GM21515 (cell line): Measurements from ENCODE around the gene MTCL1.

Source experiments
- ATAC-seq: cut with Tn5 transposase; IDR thresholded peaks from one replicate; pipeline ENCODE4 v1.9.1; 2021; ENCODE audit not compliant: unreplicated experiment

The MTCL1 gene

DNA sequence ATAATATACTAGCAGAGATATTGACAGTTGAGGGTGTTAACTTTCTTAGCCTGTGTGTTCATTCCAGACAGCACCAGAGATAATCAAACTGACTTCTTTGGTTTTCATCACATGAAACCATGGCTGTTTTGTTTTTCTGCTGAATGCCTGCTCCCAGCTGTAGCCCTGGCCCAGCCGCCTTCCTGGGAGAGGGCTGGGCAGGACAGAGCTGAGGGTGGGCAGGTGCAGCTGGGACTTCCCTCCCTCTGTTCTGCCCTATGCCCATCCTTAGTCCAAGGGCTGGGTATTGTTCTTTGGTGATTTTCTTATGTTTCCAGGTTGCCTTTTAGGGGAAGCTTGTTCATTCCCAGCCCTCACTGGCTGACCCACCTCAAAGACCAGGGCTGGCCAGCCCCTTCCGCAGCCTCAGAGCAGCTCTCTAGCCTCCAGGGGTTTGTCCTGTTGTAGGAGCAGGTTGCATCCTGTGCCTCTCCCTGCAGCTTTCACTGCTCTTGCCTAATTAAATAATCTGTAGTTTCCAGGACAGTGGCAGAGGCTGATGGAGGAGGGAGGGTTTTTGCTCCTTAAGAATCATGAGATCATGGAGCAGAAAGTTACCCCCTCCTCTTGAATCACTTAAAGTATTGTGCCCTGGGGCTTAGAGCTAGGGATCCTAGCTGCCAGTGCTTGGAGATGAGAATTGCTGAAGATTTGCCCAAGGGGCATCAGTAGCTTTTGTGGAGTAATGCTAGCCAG, 61.4 kb downstream of the MTCL1 start:
- ATAC-seq: no peak

DNA sequence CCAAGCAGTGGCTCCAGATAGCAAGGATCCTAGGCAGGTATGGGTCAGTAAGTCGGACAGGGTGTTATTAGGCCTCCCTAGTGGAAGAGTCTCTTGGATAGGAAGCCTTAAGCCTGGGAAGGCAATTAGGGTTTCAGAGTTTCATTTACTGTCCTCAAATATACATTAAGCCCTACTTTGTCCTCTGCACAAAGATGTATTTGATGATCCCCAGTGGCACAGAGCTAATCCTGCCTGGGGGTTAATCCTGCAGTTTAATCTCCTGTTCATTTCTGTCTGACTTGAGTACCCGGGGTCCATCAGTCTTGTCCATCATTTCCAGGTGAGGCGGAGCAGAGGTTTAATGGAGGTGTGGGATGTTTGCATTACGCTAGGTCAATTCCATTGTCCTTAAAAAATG, 62.0 kb downstream of the MTCL1 start:
- ATAC-seq: no peak

DNA sequence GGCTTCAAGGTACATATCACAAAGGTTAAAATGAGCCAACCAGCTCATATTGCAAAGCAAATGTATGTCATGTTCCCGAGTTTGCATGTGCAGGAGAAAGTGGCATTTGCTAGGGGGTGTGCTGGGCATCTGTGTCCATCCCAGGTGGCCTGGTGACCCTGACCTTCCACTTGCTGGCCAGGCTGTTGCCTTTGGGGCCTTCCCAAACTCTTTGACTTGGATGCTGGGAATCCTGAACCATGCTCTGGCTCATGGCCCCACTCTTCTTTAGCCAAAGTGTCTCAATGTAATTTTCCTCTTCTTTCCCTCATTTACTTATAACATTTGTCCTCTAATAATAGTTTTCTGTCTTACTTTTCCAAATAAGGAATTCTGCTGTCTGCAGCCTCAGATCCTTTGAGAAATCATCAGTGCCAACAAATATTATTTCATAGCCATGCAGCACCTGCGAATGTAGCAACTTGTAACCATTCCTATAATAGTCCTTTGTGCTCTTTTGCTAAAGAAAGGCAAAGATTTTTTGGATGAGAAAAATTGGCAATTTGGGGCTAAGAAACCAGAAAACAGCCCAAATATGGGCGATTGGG, 64.2 kb downstream of the MTCL1 start:
- no peak for ATAC-seq

DNA sequence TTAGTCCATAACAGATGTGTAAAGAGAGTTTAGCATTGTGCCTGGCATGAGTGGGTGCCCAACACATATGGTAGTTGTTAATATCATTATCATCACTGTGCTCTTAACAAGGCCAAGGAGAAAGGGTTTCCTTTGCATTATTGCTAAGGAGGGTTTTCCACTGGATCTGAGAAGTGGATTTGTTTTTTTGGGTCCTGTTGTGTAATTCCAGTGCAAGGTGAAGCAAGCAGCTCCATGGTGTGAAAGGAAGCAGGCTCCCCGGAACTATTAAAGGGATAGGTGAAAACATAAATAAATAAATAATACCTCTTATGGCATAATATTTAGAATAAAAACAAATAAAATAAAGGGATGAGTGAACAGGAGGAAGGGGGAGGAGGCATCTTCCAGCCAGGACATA, 65.3 kb downstream of the MTCL1 start:
- no peak for ATAC-seq

DNA sequence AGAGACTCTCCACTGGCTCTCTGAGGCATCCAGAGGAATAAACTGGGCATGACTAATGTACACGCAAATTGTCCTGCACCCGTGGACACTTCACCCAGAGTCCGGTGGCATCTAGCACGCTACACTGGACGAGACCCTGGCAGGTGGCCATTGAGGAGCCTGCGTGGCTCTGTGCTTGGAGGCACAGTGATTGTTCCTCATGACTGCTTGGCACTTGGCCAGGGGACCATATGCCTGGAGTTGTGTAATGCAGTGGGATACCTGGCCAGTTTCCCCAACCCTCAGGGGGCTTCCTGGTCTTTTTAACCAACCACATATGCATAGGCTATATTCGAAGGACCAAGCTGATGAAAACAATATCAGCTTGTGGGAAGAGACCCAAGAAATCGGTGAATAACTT, 66.6 kb downstream of the MTCL1 start:
- ATAC-seq: no peak

DNA sequence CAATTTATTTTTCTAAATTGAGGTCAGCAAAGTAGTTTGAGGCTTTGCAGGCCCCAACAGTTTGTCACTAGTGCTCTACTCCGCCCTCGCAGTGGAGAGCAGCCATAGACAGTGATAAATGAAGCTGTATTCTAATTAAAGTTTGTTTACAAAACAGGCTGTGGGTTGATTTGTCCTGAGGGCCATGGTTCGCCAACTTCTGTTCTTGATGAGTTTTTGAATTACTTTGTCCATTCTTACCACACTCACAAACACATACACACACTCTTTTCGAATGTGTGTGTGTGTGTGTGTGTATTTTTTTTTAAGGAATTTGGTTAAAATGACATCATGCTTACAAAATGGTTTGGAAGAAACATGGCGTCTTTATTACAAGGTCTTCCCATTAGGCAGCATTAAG, 68.6 kb downstream of the MTCL1 start:
- ATAC-seq: no peak

DNA sequence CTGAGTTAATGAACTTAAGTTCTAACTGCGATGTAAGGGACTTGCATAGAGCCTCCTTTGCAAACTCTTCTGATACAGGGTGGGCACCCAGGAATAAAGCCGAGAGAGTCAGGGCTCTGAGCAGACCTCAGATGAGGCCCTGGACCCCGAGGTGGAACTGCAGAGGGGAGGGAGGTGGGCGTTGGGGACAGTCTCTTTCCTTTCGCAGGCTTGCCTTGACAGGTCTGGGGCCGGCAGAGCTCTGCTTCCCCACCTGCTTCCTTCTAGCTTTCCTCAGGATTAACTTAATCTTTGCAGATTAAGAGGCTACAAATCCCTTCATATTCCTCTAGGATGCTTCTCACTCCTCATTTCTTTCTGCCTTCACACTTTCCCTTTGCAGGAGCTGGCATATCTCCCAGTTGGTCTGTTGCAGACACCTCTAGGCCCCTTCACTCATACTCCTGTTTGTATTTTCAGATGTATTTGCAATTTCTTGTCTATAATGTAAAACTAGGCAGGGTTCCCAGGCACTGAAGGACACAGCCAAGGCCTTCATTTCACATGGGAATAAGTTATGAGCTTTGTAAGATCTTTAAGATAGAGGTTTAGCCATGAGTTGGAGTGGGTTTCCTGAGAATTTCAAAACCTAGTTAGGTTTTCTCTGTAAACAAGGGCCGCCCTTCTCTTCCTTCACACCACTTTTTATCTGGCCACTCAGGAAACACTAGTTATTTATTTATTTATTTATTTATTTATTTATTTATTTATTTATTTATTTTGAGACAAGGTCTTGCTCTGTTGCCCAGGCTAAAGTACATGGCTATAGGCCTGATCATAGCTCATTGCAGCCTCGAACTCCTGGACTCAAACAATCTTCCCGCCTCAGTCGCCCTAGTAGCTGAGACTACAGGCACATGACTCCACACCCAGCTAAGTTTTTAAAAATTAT, 70.9 kb downstream of the MTCL1 start:
- no peak for ATAC-seq

DNA sequence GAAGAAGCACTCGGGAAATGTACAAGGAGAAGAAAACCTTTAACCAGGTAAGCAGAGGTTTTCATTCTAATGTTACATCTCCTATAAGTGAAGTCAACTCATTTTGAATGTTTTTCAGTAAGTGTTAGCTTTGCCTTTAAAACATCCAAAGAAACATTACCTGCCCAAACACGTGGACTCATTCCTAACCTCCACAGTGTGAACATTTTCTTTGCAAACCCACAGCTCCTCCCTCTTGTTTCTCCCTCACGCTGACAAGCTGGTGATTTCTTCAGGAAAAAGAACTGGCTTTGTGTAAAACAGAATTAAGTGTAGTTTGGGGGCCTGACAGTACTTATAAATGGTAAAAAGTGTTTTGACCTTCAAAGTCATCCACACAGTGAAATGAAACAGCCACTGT, 72.5 kb downstream of the MTCL1 start:
- ATAC-seq: no peak

DNA sequence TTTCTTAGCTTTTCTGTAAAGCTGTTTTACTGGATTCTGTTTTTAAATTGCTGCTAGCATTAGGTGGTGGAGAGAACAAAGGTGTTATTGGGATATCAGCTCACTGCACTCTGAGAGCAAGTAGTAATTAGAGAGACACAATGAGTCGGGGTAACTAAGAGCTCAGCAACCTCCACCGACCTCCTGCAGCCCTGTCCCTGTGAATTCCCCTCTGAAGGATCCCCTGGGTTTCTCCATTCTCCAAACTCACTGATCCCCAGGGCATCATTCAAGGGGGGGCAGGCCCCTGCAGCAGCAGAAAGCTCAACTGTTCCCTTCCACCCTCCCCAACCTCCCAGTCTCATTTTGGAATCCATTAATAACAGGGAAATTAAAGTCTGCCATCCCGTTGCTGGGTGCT, 73.0 kb downstream of the MTCL1 start:
- no peak for ATAC-seq

DNA sequence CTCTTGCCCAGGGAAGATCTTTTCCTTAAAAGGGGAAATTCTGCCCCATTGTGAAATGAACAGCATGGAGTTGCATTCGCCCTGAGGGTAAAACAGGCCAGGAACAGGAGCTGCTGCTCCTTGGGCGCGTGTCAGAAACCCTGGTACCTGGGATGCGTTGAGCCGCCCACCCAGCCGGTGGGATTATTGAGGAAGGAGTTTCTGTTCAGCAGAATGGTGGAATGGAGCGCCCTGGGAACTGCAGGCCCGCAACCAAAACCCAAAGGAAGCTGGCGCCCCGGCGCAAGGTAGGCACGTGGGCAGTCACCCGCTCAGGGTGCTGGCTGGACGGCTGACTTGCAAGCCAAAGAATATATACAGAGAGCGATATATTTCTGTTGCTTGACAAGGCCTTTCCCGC, 73.5 kb downstream of the MTCL1 start:
- ATAC-seq: no peak

DNA sequence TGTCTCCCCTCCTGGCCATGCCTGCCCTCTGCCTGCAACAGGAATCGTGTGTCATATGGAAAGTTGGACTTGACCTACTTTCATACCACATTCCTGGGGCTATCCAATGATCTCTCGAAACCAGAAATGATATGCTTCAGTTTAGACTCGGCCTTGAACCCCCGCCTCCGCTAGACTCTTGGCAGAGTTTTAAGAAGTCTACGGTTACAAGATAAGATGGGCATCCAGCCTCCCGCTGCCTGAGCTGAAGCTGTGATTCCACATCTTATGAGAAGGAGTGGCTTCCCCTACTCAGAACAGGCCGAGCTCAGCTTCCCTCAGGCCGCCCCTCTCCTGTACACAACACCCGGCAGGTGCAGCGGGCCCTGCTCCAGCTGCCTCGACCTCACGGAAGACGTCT, 73.9 kb downstream of the MTCL1 start:
- ATAC-seq: no peak

DNA sequence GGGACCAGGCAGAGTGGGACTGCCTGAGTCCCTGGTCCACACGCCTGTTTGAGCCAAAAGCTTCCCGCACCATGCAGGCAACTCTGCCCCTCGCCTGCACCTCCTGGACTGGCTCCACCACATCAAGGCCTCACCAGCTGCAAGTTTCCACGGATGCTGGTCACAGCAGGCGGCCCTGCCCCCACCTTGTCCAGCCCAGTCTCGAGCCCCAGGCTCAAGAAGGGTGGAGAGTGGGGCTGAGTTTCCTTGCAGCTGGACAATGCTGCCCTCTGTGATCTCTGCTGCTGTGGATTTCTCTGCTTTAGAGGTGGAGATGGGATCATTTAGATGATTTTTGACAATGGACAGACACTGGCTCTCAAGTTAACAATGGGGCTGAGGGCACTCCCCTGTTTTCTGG, 74.9 kb downstream of the MTCL1 start:
- ATAC-seq: no peak

DNA sequence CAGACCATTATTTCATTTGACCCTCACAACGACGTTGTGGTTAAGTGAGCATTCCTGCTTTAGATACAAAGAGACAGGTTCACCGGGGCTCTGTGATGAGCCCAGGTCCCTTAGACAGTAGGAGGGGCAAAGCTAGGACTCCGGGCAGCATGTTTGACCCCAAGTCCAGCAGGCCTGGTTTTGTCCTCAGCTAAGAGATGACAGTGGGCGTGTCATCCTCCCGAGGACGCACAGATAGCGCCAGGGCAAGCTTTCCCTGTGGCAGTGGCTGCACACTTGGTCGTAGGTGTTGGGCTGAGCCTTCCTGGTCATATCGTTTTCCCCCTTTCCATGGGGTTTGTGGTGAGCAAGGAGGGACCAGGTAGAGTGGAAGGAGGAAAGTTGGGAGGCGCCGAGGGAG, 76.3 kb downstream of the MTCL1 start:
- ATAC-seq: no peak

DNA sequence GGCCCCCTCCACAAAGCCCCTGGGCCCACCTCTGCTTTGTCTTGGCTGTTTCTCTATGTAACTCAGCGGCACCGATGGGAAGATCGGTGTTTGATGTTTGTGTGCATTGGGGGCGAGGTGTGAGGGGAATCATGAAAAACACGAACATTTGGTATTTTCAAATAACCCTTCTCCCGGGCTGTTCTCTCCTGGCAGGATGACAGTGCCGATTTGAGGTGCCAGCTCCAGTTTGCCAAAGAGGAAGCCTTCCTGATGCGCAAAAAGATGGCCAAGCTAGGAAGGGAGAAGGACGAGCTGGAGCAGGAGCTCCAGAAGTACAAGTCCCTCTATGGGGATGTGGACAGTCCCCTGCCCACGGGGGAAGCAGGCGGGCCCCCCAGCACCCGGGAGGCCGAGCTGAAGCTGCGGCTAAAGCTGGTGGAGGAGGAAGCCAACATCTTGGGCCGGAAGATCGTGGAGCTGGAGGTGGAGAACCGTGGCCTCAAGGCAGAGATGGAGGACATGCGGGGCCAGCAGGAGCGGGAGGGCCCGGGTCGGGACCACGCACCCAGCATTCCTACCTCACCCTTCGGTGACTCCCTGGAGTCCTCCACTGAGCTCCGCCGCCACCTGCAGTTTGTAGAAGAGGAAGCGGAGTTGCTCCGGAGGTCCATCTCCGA, 78.1 kb downstream of the MTCL1 start:
- no peak for ATAC-seq

DNA sequence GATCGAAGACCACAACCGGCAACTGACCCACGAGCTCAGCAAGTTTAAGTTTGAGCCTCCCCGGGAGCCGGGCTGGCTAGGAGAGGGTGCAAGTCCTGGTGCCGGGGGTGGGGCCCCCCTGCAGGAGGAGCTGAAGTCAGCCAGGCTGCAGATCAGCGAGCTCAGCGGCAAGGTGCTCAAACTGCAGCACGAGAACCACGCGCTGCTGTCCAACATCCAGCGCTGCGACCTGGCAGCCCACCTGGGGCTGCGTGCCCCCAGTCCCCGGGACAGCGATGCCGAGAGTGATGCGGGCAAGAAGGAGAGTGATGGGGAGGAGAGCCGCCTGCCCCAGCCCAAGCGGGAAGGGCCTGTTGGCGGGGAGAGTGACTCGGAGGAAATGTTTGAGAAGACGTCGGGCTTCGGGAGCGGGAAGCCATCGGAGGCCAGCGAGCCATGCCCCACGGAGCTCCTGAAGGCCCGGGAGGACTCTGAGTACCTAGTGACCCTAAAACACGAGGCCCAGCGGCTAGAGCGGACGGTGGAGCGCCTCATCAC, 78.7 kb downstream of the MTCL1 start:
- ATAC-seq: no peak

DNA sequence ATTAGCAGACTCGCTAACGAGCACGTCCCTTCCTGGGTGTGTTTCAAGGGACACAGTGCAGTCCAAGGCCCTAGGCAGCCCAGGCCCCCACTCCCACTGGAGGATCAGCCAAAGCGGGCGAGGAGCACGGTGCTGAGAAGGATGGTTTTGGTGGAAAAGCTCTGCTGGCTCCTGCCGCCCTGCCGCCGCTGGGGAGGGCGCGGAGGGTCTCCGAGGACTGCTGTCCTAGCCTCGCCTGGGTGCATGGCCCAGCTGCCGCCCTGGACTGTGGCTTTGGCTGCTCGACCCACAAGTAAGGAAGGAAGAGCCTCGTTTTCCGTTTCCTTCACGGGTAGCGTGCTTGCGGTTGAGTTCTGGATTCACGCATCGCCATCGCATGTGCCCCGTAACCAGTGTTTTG, 79.9 kb downstream of the MTCL1 start:
- no peak for ATAC-seq

DNA sequence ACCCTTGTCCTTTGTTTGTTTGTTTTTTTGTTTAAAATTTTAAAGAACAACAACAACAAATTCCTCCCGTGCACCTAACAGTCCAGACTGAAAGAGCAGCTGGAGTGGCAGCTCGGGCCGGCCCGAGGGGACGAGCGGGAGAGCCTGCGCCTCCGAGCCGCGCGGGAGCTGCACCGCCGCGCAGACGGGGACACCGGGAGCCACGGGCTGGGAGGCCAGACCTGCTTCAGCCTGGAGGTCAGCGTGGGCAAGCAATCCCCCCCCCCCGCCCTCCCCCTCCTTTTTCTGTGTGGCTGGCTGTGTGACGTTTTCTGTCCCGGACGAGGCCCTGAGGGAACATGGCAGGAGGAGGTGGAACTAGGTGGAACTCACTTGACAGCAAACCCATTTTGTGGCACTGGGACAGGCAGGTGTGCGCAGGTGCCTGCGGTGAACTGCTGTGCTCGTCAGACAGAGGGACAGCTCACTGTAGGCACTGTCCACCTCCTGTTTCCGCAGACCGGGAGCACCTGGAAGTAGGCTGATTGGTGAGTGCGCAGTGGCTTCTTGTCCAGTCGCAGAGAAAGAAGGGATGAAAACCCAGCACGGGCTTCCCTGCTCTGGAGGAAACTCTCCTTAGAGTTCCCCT, 80.6 kb downstream of the MTCL1 start:
- ATAC-seq: no peak

DNA sequence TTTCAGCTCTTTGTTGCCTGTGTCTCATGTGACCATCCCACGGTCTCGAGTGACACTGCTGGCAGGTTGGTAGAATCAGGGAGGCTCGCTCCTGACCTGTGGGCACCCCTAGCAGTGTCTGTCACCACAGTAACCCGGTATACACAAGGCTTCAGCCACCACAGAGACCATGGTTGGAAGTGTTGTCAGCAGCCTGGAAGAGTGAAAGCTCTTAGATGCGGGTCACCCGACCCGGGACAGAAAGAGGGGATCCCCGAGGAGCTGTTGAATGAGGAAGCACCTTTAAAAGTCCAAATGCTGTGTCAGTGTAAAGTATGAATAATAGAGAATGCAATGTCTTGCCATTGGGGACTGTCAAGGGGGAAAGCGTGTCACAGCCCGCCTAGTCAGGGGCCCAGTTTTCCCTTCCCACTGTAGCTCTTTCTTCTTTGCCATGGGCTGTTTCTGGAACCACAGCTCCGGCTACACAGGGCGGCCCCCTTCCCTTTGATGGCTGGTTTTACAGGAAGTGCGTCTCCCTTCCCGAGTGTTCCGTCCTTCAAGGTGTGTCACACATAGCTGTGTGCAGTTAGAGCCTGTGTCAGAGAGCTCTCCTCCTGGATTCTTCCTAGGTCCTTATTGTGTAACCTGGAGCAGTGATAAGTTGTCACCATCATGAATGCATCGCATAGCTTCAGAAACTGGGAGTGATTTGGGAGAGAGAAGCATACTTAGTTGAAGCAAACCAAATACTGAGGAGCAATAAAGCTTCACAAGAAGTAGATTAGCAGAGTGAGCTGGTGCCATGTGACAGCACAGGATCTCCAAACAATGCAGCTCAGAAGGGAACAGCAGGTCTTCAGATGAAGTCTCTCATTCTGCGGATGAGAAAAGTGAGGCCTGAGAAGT, 81.4 kb downstream of the MTCL1 start:
- ATAC-seq: no peak

DNA sequence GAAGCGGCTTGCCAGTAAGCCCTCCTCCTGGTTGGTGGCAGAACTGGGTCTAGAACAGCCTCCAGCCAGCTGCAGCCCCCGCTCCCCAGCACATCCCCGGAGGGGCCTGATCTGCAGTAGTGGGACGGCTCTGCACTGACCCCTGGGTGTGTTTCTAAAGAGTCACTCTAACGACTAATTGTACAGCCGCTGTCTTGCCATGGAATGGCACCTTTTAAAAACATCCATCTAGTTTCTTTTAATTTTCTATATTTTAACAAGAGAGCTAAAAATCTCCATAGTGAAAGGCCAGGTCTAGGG, 82.0 kb downstream of the MTCL1 start:
- ATAC-seq: no peak

DNA sequence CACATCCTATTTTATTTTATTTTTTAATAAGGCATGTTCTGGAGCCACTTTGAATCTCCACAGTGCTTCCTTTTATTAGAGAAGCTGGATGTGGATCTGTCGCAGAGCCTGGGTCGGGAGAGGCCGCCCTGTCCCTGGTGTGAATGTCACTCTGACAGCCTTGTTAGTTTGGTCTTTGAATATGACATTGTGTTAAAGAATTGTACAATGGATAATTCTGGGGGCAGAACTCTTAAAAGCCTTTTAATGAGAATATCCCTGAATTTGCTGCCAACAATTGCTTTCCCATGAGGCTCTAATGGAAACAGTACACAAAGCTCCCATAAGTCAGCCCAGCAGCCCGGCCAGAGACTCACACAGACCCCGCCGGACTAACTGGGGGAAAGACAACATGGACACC, 82.4 kb downstream of the MTCL1 start:
- no peak for ATAC-seq
